Measurements from ENCODE around the gene IL10RA.
"Not testable (repeated sequence)": the region's sequence is repeated elsewhere in the genome, so short reads cannot be mapped to it uniquely, and the experiment has no call there.

- TF ChIP-seq CTCF, POLR2A (IDR thresholded peaks at IDR 0.05): not testable (repeated sequence)
Observed at GRCh38 chr11:118007563-118008270, 21.5 kb downstream of the IL10RA start.
